Measurements from ENCODE around the gene LTBP3.

The LTBP3 gene

GRCh38 chr11:65558002-65558929 is at the start of gene LTBP3:
LTBP3 (minus strand) TSS chr11:65558359; CDS start chr11:65557959, 400 bp downstream.
- DNase-seq: peak; percentile 95

- peak; percentile 92 for DNase-seq
Measured at GRCh38 chr11:65606876-65607613, 48.9 kb upstream of the LTBP3 start.

GRCh38 chr11:65604258-65604657 is 46.1 kb upstream of the LTBP3 start:
- DNase-seq: no peak

GRCh38 chr11:65599955-65600246 is 41.7 kb upstream of the LTBP3 start:
- DNase-seq: no peak

- no peak for DNase-seq
Measured at GRCh38 chr11:65599216-65599954, 41.2 kb upstream of the LTBP3 start.

GRCh38 chr11:65598258-65598699 is 40.1 kb upstream of the LTBP3 start:
- DNase-seq: no peak

GRCh38 chr11:65596520-65596919 is 38.4 kb upstream of the LTBP3 start:
- no peak for DNase-seq

GRCh38 chr11:65595543-65596281 is 37.6 kb upstream of the LTBP3 start, which contains the start of gene KCNK7:
KCNK7 (minus strand) TSS chr11:65595800; CDS start chr11:65595772, 28 bp downstream.
- DNase-seq: peak; percentile 78

GRCh38 chr11:65595131-65595530 is 37.0 kb upstream of the LTBP3 start:
- no peak for DNase-seq

GRCh38 chr11:65593518-65594414 is 35.6 kb upstream of the LTBP3 start:
- DNase-seq: peak; percentile 95

GRCh38 chr11:65592858-65593517 is 34.8 kb upstream of the LTBP3 start:
- no peak for DNase-seq

- DNase-seq: no peak
Measured at GRCh38 chr11:65591939-65592857, 34.0 kb upstream of the LTBP3 start.

GRCh38 chr11:65590240-65590738 is 32.1 kb upstream of the LTBP3 start:
- DNase-seq: no peak

- DNase-seq: no peak
Measured at GRCh38 chr11:65589444-65590239, 31.5 kb upstream of the LTBP3 start.

GRCh38 chr11:65588199-65589054 is 30.3 kb upstream of the LTBP3 start:
- DNase-seq: peak; percentile 100

- DNase-seq: peak; percentile 84
Measured at GRCh38 chr11:65586676-65587075, 28.5 kb upstream of the LTBP3 start.

- DNase-seq: no peak
Measured at GRCh38 chr11:65586247-65586630, 28.1 kb upstream of the LTBP3 start.
